ENCODE measurements around the gene NID1. TPM values are rescaled to one million over a fixed set of nuclear protein-coding genes. Genes with fewer than 3 reads are reported as not detected.
"Not testable (repeated sequence)": the region's sequence is repeated elsewhere in the genome, so short reads cannot be mapped to it uniquely, and the experiment has no call there.

NID1 gene
- total RNA-seq, 2 donors from 2014 or later: 0.12 to 0.29 TPM

GRCh38 chr1:235933017-235933765 lies 131.7 kb downstream of the NID1 start:
- ATAC-seq (replicated peaks in 1 of 2): no peak
- Mint-ChIP-seq H3K36me3 (ENCODE audit: insufficient read depth in 2 of 2) (no peaks in the 10 kb centered on the region), H3K27me3 (ENCODE audit: low read depth) (peaks cover 14% of the 10 kb centered on the region), H3K9me3 (no peaks in the 10 kb centered on the region), H3K4me3 (no peak overlapping the region), H3K4me1 (ENCODE audit: low read depth) (peaks cover 29% of the 10 kb centered on the region), H3K27ac (no peak overlapping the region)
- no peak for DNase-seq

DNA sequence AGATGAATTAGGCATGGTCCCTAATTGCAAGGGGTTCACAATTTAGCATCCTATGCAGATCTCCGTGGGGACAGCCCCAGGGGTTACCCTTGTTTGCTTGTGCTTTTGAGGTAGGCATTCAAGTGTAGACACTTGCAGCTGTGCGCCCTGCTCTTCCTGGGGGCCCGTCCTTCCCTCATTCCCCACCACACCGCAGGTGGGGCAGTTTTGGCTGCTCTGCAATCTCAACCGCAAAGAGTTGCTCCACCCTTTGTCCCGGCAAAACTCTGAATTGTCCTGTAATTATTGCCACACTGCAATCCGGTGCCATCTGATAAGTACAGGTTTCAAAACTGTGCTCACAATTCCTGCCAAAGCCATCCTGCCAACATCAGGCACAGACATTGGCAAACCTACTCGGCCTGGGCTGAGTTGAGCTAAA lies 132.8 kb downstream of the NID1 start:
- no peak overlapping the region for H3K27ac Mint-ChIP-seq
- no peaks in the 10 kb centered on the region for H3K9me3 Mint-ChIP-seq
- DNase-seq (no peak), ATAC-seq (replicated peaks in 1 of 2) (no peak)
- no peak overlapping the region for H3K4me3 Mint-ChIP-seq
- H3K4me1 Mint-ChIP-seq (ENCODE audit: low read depth): peaks cover 24% of the 10 kb centered on the region
- no peaks in the 10 kb centered on the region for H3K36me3 Mint-ChIP-seq (ENCODE audit: insufficient read depth in 2 of 2)
- H3K27me3 Mint-ChIP-seq (ENCODE audit: low read depth): peaks cover 14% of the 10 kb centered on the region

- ATAC-seq (replicated peaks in 1 of 2) (no peak), DNase-seq (no peak)
- H3K4me1 Mint-ChIP-seq (ENCODE audit: low read depth): peaks cover 21% of the 10 kb centered on the region
- peaks cover 11% of the 10 kb centered on the region for H3K27me3 Mint-ChIP-seq (ENCODE audit: low read depth)
- no peak overlapping the region for H3K27ac Mint-ChIP-seq
- H3K9me3 Mint-ChIP-seq: no peaks in the 10 kb centered on the region
- no peaks in the 10 kb centered on the region for H3K36me3 Mint-ChIP-seq (ENCODE audit: insufficient read depth in 2 of 2)
- no peak overlapping the region for H3K4me3 Mint-ChIP-seq
Observed at GRCh38 chr1:235931171-235931738, 133.6 kb downstream of the NID1 start.

GRCh38 chr1:235930543-235930942 lies 134.3 kb downstream of the NID1 start:
- H3K4me1 Mint-ChIP-seq (ENCODE audit: low read depth): peaks cover 14% of the 10 kb centered on the region
- peaks cover 4% of the 10 kb centered on the region for H3K27me3 Mint-ChIP-seq (ENCODE audit: low read depth)
- no peak for DNase-seq
- no peaks in the 10 kb centered on the region for H3K9me3 Mint-ChIP-seq
- no peak overlapping the region for H3K27ac Mint-ChIP-seq
- no peak overlapping the region for H3K4me3 Mint-ChIP-seq
- ATAC-seq (replicated peaks in 1 of 2): no peak
- no peaks in the 10 kb centered on the region for H3K36me3 Mint-ChIP-seq (ENCODE audit: insufficient read depth in 2 of 2)

GRCh38 chr1:235929216-235929615 lies 135.7 kb downstream of the NID1 start:
- H3K4me1 Mint-ChIP-seq (ENCODE audit: low read depth): peaks cover 13% of the 10 kb centered on the region
- no peaks in the 10 kb centered on the region for H3K27me3 Mint-ChIP-seq (ENCODE audit: low read depth)
- no peak overlapping the region for H3K4me3 Mint-ChIP-seq
- no peaks in the 10 kb centered on the region for H3K36me3 Mint-ChIP-seq (ENCODE audit: insufficient read depth in 2 of 2)
- no peak overlapping the region for H3K27ac Mint-ChIP-seq
- no peak for DNase-seq
- ATAC-seq (replicated peaks in 1 of 2): no peak
- no peaks in the 10 kb centered on the region for H3K9me3 Mint-ChIP-seq

GRCh38 chr1:235928197-235928596 lies 136.7 kb downstream of the NID1 start:
- peaks cover 23% of the 10 kb centered on the region for H3K4me1 Mint-ChIP-seq (ENCODE audit: low read depth)

DNA sequence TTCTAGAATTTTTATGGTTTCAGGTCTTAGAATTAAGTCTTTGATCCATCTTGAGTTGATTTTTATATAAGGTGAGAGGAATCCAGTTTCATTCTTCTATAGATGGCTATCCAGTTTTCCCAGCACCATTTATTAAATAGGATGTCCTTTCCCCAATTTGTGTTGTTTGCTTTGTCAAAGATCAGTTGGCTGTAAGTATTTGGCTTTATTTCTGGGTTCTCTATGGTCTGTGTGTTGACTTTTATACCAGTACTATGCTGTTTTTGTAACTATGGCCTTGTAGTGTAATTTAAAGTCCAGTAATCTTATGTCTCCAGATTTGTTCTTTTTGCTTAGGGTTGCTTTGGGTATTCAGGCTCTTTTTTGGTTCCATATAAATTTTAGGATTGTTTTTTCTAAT lies 137.3 kb downstream of the NID1 start:
- H3K4me1 Mint-ChIP-seq (ENCODE audit: low read depth): peaks cover 26% of the 10 kb centered on the region
- H3K27me3 Mint-ChIP-seq (ENCODE audit: low read depth); ATAC-seq (replicated peaks in 1 of 2); H3K27ac Mint-ChIP-seq; DNase-seq; H3K36me3 Mint-ChIP-seq (ENCODE audit: insufficient read depth in 2 of 2); H3K4me3 Mint-ChIP-seq; H3K9me3 Mint-ChIP-seq: not testable (repeated sequence)

More at GRCh38 chr1:235928197-235928596, 136.7 kb downstream of the NID1 start:
- H3K27me3 Mint-ChIP-seq (ENCODE audit: low read depth): no peaks in the 10 kb centered on the region
- H3K36me3 Mint-ChIP-seq (ENCODE audit: insufficient read depth in 2 of 2): no peaks in the 10 kb centered on the region
- H3K9me3 Mint-ChIP-seq: no peaks in the 10 kb centered on the region
- DNase-seq (no peak), ATAC-seq (replicated peaks in 1 of 2) (no peak)
- no peak overlapping the region for H3K27ac Mint-ChIP-seq
- H3K4me3 Mint-ChIP-seq: no peak overlapping the region

Other genes starting within 250 kb of the NID1 start
- 10 to 100 TPM; 43.9 to 50.7 TPM for gene LYST, start 198.2 kb downstream of the NID1 start, total RNA-seq
- 1 to 10 TPM; 4.7 to 7.1 TPM for gene GPR137B, start 77.4 kb upstream of the NID1 start, total RNA-seq
- 1 to 10 TPM; 2.2 to 5.9 TPM for gene ERO1B, start 216.9 kb upstream of the NID1 start, total RNA-seq